ENCODE measurements around the gene SGPL1.

DNA sequence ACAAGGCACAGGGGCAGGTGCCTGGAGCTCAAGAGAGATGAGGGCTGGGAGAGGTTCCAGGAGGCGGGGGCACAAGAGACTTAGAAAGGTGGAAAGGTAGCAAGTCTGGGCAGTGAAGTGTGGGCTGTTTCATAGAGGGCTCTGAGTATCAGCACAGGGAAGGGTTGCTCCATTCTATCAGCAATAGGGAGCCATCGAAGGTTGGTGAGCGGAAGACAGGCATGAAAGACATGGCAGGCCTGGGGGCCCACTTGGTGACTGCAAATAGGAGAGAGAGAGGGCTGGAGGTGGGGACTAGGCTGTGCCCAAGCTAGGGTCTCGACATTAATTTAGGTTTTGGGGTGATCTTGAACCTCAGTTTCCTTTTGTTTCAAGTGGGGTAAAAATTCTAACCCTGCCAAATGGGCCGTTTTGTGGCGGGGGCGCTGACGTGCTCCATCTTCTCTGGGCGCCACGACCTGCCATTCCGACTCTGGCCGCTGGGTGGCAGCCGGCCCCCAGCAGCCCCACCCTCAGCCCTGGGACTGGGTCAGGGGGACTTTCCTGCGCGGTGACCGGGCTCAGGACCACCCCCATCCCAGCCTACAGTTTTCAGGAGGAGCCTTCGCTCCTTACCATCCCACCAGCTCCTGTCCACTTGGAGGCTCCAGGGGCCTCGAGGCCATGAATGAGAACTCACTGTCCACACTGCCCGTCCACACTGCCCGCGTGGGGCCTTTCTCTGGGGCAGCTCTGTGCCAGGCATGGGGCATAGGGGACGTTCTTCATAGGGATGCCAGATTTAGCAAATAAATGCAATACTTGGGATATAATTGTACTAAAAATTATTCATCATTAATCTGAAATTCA lies 109.9 kb downstream of the SGPL1 start:
- TF ChIP-seq, protein P1, sequence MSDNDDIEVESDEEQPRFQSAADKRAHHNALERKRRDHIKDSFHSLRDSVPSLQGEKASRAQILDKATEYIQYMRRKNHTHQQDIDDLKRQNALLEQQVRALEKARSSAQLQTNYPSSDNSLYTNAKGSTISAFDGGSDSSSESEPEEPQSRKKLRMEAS (IDR thresholded peaks at IDR 0.05), result no peak
- TF ChIP-seq TAF1 (IDR thresholded peaks at IDR 0.05; ENCODE audit: low read depth), result no peak
- TF ChIP-seq, protein P2, sequence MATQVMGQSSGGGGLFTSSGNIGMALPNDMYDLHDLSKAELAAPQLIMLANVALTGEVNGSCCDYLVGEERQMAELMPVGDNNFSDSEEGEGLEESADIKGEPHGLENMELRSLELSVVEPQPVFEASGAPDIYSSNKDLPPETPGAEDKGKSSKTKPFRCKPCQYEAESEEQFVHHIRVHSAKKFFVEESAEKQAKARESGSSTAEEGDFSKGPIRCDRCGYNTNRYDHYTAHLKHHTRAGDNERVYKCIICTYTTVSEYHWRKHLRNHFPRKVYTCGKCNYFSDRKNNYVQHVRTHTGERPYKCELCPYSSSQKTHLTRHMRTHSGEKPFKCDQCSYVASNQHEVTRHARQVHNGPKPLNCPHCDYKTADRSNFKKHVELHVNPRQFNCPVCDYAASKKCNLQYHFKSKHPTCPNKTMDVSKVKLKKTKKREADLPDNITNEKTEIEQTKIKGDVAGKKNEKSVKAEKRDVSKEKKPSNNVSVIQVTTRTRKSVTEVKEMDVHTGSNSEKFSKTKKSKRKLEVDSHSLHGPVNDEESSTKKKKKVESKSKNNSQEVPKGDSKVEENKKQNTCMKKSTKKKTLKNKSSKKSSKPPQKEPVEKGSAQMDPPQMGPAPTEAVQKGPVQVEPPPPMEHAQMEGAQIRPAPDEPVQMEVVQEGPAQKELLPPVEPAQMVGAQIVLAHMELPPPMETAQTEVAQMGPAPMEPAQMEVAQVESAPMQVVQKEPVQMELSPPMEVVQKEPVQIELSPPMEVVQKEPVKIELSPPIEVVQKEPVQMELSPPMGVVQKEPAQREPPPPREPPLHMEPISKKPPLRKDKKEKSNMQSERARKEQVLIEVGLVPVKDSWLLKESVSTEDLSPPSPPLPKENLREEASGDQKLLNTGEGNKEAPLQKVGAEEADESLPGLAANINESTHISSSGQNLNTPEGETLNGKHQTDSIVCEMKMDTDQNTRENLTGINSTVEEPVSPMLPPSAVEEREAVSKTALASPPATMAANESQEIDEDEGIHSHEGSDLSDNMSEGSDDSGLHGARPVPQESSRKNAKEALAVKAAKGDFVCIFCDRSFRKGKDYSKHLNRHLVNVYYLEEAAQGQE (IDR thresholded peaks at IDR 0.05; ENCODE audit: low read depth), result no peak
- TF ChIP-seq EGR1 (IDR thresholded peaks at IDR 0.05), result no peak
- TF ChIP-seq NFIC (IDR thresholded peaks at IDR 0.05), result no peak
- peak; percentile 82 for TF ChIP-seq RAD21 (IDR thresholded peaks at IDR 0.05; ENCODE audit: low read depth)
- TF ChIP-seq YY1 (IDR thresholded peaks at IDR 0.05; ENCODE audit: low read depth), result no peak
- no peak for TF ChIP-seq ZBTB7A (IDR thresholded peaks at IDR 0.05; ENCODE audit: low read depth)
- TF ChIP-seq FOXM1 (IDR thresholded peaks at IDR 0.05; ENCODE audit: borderline replicate concordance, low read depth), result no peak

Data from Ishikawa (cell line).